ENCODE measurements around the gene TSC2. TPM values are rescaled to one million over a fixed set of nuclear protein-coding genes. Genes with fewer than 3 reads are reported as not detected.

The TSC2 gene
- total and polyA plus RNA-seq, 2 of the 13 experiments (the other 11 are each of a cell fraction or from before 2014, with no cell fraction given) = 19.6 to 40.4 TPM

- TF ChIP-seq, protein P1, sequence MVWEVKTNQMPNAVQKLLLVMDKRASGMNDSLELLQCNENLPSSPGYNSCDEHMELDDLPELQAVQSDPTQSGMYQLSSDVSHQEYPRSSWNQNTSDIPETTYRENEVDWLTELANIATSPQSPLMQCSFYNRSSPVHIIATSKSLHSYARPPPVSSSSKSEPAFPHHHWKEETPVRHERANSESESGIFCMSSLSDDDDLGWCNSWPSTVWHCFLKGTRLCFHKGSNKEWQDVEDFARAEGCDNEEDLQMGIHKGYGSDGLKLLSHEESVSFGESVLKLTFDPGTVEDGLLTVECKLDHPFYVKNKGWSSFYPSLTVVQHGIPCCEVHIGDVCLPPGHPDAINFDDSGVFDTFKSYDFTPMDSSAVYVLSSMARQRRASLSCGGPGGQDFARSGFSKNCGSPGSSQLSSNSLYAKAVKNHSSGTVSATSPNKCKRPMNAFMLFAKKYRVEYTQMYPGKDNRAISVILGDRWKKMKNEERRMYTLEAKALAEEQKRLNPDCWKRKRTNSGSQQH (CRISPR knock-in tag; IDR thresholded peaks at IDR 0.05; ENCODE audit: low read depth) = no peak
- TF ChIP-seq ISL2 (CRISPR knock-in tag; IDR thresholded peaks at IDR 0.05) = no peak
- no peak for TF ChIP-seq ZNF788 (CRISPR knock-in tag; IDR thresholded peaks at IDR 0.05; ENCODE audit: borderline replicate concordance)
- peak; percentile 61 for TF ChIP-seq HOXA3 (CRISPR knock-in tag; IDR thresholded peaks at IDR 0.05)
- TF ChIP-seq ZNF792 (CRISPR knock-in tag; IDR thresholded peaks at IDR 0.05) = peak; percentile 69; the same call in 1 of the 2 replicates
- TF ChIP-seq, protein P2, sequence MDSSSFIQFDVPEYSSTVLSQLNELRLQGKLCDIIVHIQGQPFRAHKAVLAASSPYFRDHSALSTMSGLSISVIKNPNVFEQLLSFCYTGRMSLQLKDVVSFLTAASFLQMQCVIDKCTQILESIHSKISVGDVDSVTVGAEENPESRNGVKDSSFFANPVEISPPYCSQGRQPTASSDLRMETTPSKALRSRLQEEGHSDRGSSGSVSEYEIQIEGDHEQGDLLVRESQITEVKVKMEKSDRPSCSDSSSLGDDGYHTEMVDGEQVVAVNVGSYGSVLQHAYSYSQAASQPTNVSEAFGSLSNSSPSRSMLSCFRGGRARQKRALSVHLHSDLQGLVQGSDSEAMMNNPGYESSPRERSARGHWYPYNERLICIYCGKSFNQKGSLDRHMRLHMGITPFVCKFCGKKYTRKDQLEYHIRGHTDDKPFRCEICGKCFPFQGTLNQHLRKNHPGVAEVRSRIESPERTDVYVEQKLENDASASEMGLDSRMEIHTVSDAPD (CRISPR knock-in tag; IDR thresholded peaks at IDR 0.05) = no peak
- TF ChIP-seq ZSCAN29 (CRISPR knock-in tag; conservative IDR thresholded peaks at IDR 0.05) = no peak
- TF ChIP-seq MAFG (CRISPR knock-in tag; IDR thresholded peaks at IDR 0.05) = no peak
- TF ChIP-seq, protein P3, sequence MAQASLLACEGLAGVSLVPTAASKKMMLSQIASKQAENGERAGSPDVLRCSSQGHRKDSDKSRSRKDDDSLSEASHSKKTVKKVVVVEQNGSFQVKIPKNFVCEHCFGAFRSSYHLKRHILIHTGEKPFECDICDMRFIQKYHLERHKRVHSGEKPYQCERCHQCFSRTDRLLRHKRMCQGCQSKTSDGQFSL (CRISPR knock-in tag; IDR thresholded peaks at IDR 0.05) = peak; percentile 51; the same call in 1 of the 2 replicates
- TF ChIP-seq MYPOP (CRISPR knock-in tag; IDR thresholded peaks at IDR 0.05) = peak; percentile 49; the same call in 1 of the 2 replicates
- TF ChIP-seq SALL2 (CRISPR knock-in tag; IDR thresholded peaks at IDR 0.05) = no peak
- TF ChIP-seq DNMT3B (CRISPR knock-in tag; conservative IDR thresholded peaks at IDR 0.05) = 0 out of 2 replicates have a peak, but pooled peaks have one; percentile 29
- TF ChIP-seq PLRG1 (conservative IDR thresholded peaks at IDR 0.05) = no peak
- TF ChIP-seq STAT5B (CRISPR knock-in tag; IDR thresholded peaks at IDR 0.05) = no peak
- TF ChIP-seq ARHGAP35 (CRISPR knock-in tag; IDR thresholded peaks at IDR 0.05; ENCODE audit: borderline replicate concordance) = 0 out of 2 replicates have a peak, but pooled peaks have one; percentile 36
- TF ChIP-seq ZFP37 (CRISPR knock-in tag; IDR thresholded peaks at IDR 0.05; ENCODE audit: borderline replicate concordance) = 0 out of 2 replicates have a peak, but pooled peaks have one; percentile 43
- TF ChIP-seq GATAD2A (CRISPR knock-in tag; IDR thresholded peaks at IDR 0.05) = peak; percentile 5; the same call in 1 of the 2 replicates
- TF ChIP-seq, protein P4, sequence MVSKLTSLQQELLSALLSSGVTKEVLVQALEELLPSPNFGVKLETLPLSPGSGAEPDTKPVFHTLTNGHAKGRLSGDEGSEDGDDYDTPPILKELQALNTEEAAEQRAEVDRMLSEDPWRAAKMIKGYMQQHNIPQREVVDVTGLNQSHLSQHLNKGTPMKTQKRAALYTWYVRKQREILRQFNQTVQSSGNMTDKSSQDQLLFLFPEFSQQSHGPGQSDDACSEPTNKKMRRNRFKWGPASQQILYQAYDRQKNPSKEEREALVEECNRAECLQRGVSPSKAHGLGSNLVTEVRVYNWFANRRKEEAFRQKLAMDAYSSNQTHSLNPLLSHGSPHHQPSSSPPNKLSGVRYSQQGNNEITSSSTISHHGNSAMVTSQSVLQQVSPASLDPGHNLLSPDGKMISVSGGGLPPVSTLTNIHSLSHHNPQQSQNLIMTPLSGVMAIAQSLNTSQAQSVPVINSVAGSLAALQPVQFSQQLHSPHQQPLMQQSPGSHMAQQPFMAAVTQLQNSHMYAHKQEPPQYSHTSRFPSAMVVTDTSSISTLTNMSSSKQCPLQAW (CRISPR knock-in tag; IDR thresholded peaks at IDR 0.05) = peak; percentile 91
- no peak for TF ChIP-seq ZBTB37 (CRISPR knock-in tag; IDR thresholded peaks at IDR 0.05)
- TF ChIP-seq YEATS4 (CRISPR knock-in tag; IDR thresholded peaks at IDR 0.05; ENCODE audit: borderline replicate concordance) = no peak; the same call in 1 of the 2 replicates
Measured at GRCh38 chr16:2023092-2024031, 24.4 kb upstream of the TSC2 start (continued).
